ENCODE results near the gene PAGR1. TPM values are rescaled to one million over a fixed set of nuclear protein-coding genes. Genes with fewer than 3 reads are reported as not detected.
"Not testable (repeated sequence)": the region's sequence is repeated elsewhere in the genome, so short reads cannot be mapped to it uniquely, and the experiment has no call there.

The PAGR1 gene
- total and polyA plus RNA-seq, 7 donors = 9.4 to 36.8 (median 14.2) TPM

GRCh38 chr16:29777576-29778350 lies 38.2 kb upstream of the PAGR1 start, which contains the start of gene ZG16:
ZG16 (plus strand) TSS chr16:29778256; CDS start chr16:29779267, 1,011 bp downstream.
- no peaks in the 10 kb centered on the region for H3K9me3 ChIP-seq
- no peak within 1 kb of the TSS for H3K27ac ChIP-seq
- no peaks in the 10 kb centered on the region for H3K36me3 ChIP-seq (ENCODE audit: insufficient read depth in 1 of 2, low read depth in 1 of 2)
- intact Hi-C loops (cut with DNase I) = no loop called here
- 57 to 74% (median 60%) methylated on average over 10 of the region's 10 CpGs for WGBS, 3 donors
- H3K4me1 ChIP-seq = no peaks in the 10 kb centered on the region
- TF ChIP-seq CTCF (IDR thresholded peaks at IDR 0.05) = no peak
- no peaks in the 10 kb centered on the region for H3K27me3 ChIP-seq (ENCODE audit: insufficient read depth in 3 of 3, low read length in 2 of 3)
- ATAC-seq (no peak), DNase-seq (no peak)
- no peak within 1 kb of the TSS for H3K4me3 ChIP-seq

- DNase-seq (no peak), ATAC-seq (no peak)
- intact Hi-C loops (cut with DNase I) = no loop called here
- no peaks in the 10 kb centered on the region for H3K36me3 ChIP-seq (ENCODE audit: insufficient read depth in 1 of 2, low read depth in 1 of 2)
- no peak overlapping the region for H3K4me3 ChIP-seq
- H3K4me1 ChIP-seq = no peaks in the 10 kb centered on the region
- H3K27me3 ChIP-seq (ENCODE audit: insufficient read depth in 3 of 3, low read length in 2 of 3) = no peaks in the 10 kb centered on the region
- 30 to 48% (median 31%) methylated on average over 10 of the region's 10 CpGs for WGBS, 3 donors
- H3K27ac ChIP-seq = no peak overlapping the region
- H3K9me3 ChIP-seq = no peaks in the 10 kb centered on the region
- TF ChIP-seq CTCF (IDR thresholded peaks at IDR 0.05) = no peak
Measured at GRCh38 chr16:29779474-29779873, 36.5 kb upstream of the PAGR1 start.

GRCh38 chr16:29783094-29783953 lies 32.6 kb upstream of the PAGR1 start:
- intact Hi-C loops (cut with DNase I) = loop anchor here in 1 of 2 donors (5.0 to 10.0 kb wide), 2 partner anchors 36 to 79 kb away; partner anchors contain the start of gene C16orf54
- ATAC-seq = not testable (repeated sequence)

GRCh38 chr16:29784157-29784556 lies 31.8 kb upstream of the PAGR1 start:
- Histone ChIP-seq H3K9me3 (no peaks in the 10 kb centered on the region), H3K4me3 (no peak overlapping the region), H3K27ac (no peak overlapping the region), H3K27me3 (ENCODE audit: insufficient read depth in 3 of 3, low read length in 2 of 3) (no peaks in the 10 kb centered on the region), H3K36me3 (ENCODE audit: insufficient read depth in 1 of 2, low read depth in 1 of 2) (no peaks in the 10 kb centered on the region), H3K4me1 (peaks cover 3% of the 10 kb centered on the region)
- intact Hi-C loops (cut with DNase I) = loop anchor here (2.0 to 10.0 kb wide), 3 partner anchors 33 to 79 kb away; partner anchors contain the start of genes C16orf54 (in 1 of the 2) and PAGR1 (in 1 of the 2)
- ATAC-seq = no peak
- DNase-seq = no peak
- 89 to 98% (median 93%) methylated on average over 2 of the region's 2 CpGs for WGBS, 3 donors
- no peak for TF ChIP-seq CTCF (IDR thresholded peaks at IDR 0.05)

More at GRCh38 chr16:29783094-29783953, 32.6 kb upstream of the PAGR1 start:
- H3K27ac ChIP-seq; H3K27me3 ChIP-seq (ENCODE audit: insufficient read depth in 3 of 3, low read length in 2 of 3); H3K36me3 ChIP-seq (ENCODE audit: insufficient read depth in 1 of 2, low read depth in 1 of 2); DNase-seq; H3K4me1 ChIP-seq; H3K4me3 ChIP-seq; H3K9me3 ChIP-seq: not testable (repeated sequence)
- WGBS, 3 donors = 76 to 85% (median 80%) methylated on average over 13 of the region's 13 CpGs

Measured in psoas muscle (tissue), 8 donors.